Lower leg skin (tissue), 4 donors: ENCODE data around the gene SPATA19. TPM values are rescaled to one million over a fixed set of nuclear protein-coding genes. Genes with fewer than 3 reads are reported as not detected.

Source experiments
- DNase-seq, 2 donors: peaks; one replicate each; pipeline ENCODE4 v3.0.0-alpha.2; 2019; ENCODE audit warnings: low spot score in 2 of 2
- H3K4me3 ChIP-seq: fragments of 200-600 bp; sonication (generic); 2 replicates; pipeline ENCODE4 v1.5.1; 2017; ENCODE audit warnings: mild to moderate bottlenecking, low read depth; ENCODE audit not compliant: poor library complexity, severe bottlenecking
- CTCF ChIP-seq, 3 donors: fragments of 450-650 bp; IDR thresholded peaks; one replicate each; pipeline ENCODE4 v1.5.1; 2016; ENCODE audit warnings: antibody characterized with exemption in 3 of 3, mild to moderate bottlenecking in 3 of 3, moderate library complexity in 2 of 3
- POLR2A ChIP-seq, 2 donors: fragments of 450-650 bp; IDR thresholded peaks; one replicate each; pipeline ENCODE4 v1.6.1; 2016 to 2017; ENCODE audit warnings: antibody characterized with exemption in 2 of 2, mild to moderate bottlenecking in 1 of 2, moderate library complexity in 1 of 2
- WGBS, 2 donors: methylation state at CpG; one replicate each; pipeline ENCODE4 v1.1.5; 2018; 5-methylcytosine and 5-hydroxymethylcytosine counted together
- intact Hi-C: fragments of 100-400 bp; cut with DNase I; formaldehyde crosslinking; loops from one replicate; pipeline ENCODE4 v1.15.0; 2023; ENCODE audit warnings: low total_unique reads
- total RNA-seq, 4 donors: library from RNA; depleted of rRNA; stranded (reverse); fragments of >200 nt; gene quantifications; one replicate each; pipeline ENCODE4 v1.1.0, GENCODE V29; 2016

The SPATA19 gene
- total RNA-seq, 4 donors from 2014 or later, result not detected

- no peak overlapping the region for H3K4me3 ChIP-seq
- intact Hi-C loops, result no loop called here
- DNase-seq, result peak in 1 of 2 donors; percentile 18
- WGBS, 2 donors, result 48 to 49% methylated on average over 13 of the region's 13 CpGs
- TF ChIP-seq CTCF (IDR thresholded peaks at IDR 0.05) (no peak), POLR2A (IDR thresholded peaks at IDR 0.05) (no peak)
Observed at GRCh38 chr11:133808393-133809140, 36.7 kb downstream of the SPATA19 start.

GRCh38 chr11:133803026-133803425, 42.3 kb downstream of the SPATA19 start:
- 88 to 91% methylated on average over 7 of the region's 7 CpGs for WGBS, 2 donors
- no peak for TF ChIP-seq CTCF (IDR thresholded peaks at IDR 0.05)
- intact Hi-C loops, result no loop called here
- no peak for DNase-seq
- H3K4me3 ChIP-seq, result no peak overlapping the region

- intact Hi-C loops, result no loop called here
- peak in 1 of 2 donors; percentile 63 for DNase-seq
- WGBS, 2 donors, result 76 to 80% methylated on average over 4 of the region's 4 CpGs
- no peak overlapping the region for H3K4me3 ChIP-seq
- TF ChIP-seq POLR2A (IDR thresholded peaks at IDR 0.05) (no peak), CTCF (IDR thresholded peaks at IDR 0.05) (no peak)
Observed at GRCh38 chr11:133801356-133801755, 44.0 kb downstream of the SPATA19 start.

GRCh38 chr11:133800666-133801065, 44.6 kb downstream of the SPATA19 start:
- TF ChIP-seq CTCF (IDR thresholded peaks at IDR 0.05), result no peak
- no peak for TF ChIP-seq POLR2A (IDR thresholded peaks at IDR 0.05)
- 90 to 91% methylated on average over 8 of the region's 8 CpGs for WGBS, 2 donors
- no peak overlapping the region for H3K4me3 ChIP-seq
- no peak for DNase-seq
- intact Hi-C loops, result no loop called here

GRCh38 chr11:133797554-133797953, 47.8 kb downstream of the SPATA19 start:
- intact Hi-C loops, result no loop called here
- TF ChIP-seq CTCF (IDR thresholded peaks at IDR 0.05) (no peak), POLR2A (IDR thresholded peaks at IDR 0.05) (no peak)
- H3K4me3 ChIP-seq, result no peak overlapping the region
- DNase-seq, result peak in 1 of 2 donors; percentile 70
- WGBS, 2 donors, result 50 to 51% methylated on average over 5 to 6 of the region's 6 CpGs
